ENCODE results near the gene THRB. TPM values are rescaled to one million over a fixed set of nuclear protein-coding genes. Genes with fewer than 3 reads are reported as not detected.

The THRB gene
- total RNA-seq, 2 donors from 2014 or later = 6.7 to 6.9 TPM

GRCh38 chr3:24145481-24145880 lies 349.2 kb downstream of the THRB start:
- Histone ChIP-seq H3K27ac (no peak overlapping the region), H3K27me3 (no peaks in the 10 kb centered on the region), H3K9me3 (no peaks in the 10 kb centered on the region), H3K4me1 (peaks cover 8% of the 10 kb centered on the region), H3K36me3 (replicated peaks in 1 of 2; ENCODE audit: insufficient read depth in 1 of 2, low read depth in 2 of 2) (no peaks in the 10 kb centered on the region), H3K4me3 (no peak overlapping the region)
- intact Hi-C loops (cut with DNase I) = no loop called here
- no peak for DNase-seq
- TF ChIP-seq CTCF (IDR thresholded peaks at IDR 0.05) (no peak), POLR2A (IDR thresholded peaks at IDR 0.05) (no peak)
- ATAC-seq = no peak

- TF ChIP-seq POLR2A (IDR thresholded peaks at IDR 0.05) (no peak), CTCF (IDR thresholded peaks at IDR 0.05) (no peak)
- no peak overlapping the region for H3K27ac ChIP-seq
- H3K27me3 ChIP-seq = no peaks in the 10 kb centered on the region
- no peaks in the 10 kb centered on the region for H3K36me3 ChIP-seq (replicated peaks in 1 of 2; ENCODE audit: insufficient read depth in 1 of 2, low read depth in 2 of 2)
- H3K9me3 ChIP-seq = no peaks in the 10 kb centered on the region
- intact Hi-C loops (cut with DNase I) = no loop called here
- no peak for ATAC-seq
- DNase-seq = no peak
- peaks cover 18% of the 10 kb centered on the region for H3K4me1 ChIP-seq
- WGBS, 2 donors = 87 to 97% methylated on average over 1 of the region's 1 CpG
- no peak overlapping the region for H3K4me3 ChIP-seq
Measured at GRCh38 chr3:24142127-24142526, 352.5 kb downstream of the THRB start.

DNA sequence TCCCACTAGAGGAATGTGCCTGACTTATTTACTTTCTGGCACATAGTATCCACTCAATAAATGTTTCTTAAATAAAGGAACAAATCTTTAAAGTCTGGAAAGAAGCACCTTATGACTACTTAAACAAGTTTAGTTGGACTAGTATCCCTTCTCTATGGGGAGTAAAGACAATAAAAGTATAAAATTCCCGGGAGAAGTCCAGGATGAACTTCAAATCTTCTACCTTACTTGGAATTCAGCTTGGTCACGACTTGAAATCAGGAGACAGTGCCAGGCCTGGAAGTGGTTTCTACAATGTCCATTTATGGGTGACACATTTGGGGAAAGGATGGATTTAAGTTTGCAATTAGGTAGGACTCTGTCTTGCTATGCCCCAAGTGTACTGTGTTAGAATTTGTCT lies 353.1 kb downstream of the THRB start:
- no peaks in the 10 kb centered on the region for H3K36me3 ChIP-seq (replicated peaks in 1 of 2; ENCODE audit: insufficient read depth in 1 of 2, low read depth in 2 of 2)
- no peak overlapping the region for H3K4me3 ChIP-seq
- TF ChIP-seq POLR2A (IDR thresholded peaks at IDR 0.05) (no peak), CTCF (IDR thresholded peaks at IDR 0.05) (no peak)
- intact Hi-C loops (cut with DNase I) = no loop called here
- no peak overlapping the region for H3K27ac ChIP-seq
- DNase-seq (no peak), ATAC-seq (no peak)
- H3K4me1 ChIP-seq = peaks cover 18% of the 10 kb centered on the region
- no peaks in the 10 kb centered on the region for H3K9me3 ChIP-seq
- H3K27me3 ChIP-seq = no peaks in the 10 kb centered on the region
- WGBS, 2 donors = 66 to 94% methylated on average over 2 of the region's 2 CpGs

DNA sequence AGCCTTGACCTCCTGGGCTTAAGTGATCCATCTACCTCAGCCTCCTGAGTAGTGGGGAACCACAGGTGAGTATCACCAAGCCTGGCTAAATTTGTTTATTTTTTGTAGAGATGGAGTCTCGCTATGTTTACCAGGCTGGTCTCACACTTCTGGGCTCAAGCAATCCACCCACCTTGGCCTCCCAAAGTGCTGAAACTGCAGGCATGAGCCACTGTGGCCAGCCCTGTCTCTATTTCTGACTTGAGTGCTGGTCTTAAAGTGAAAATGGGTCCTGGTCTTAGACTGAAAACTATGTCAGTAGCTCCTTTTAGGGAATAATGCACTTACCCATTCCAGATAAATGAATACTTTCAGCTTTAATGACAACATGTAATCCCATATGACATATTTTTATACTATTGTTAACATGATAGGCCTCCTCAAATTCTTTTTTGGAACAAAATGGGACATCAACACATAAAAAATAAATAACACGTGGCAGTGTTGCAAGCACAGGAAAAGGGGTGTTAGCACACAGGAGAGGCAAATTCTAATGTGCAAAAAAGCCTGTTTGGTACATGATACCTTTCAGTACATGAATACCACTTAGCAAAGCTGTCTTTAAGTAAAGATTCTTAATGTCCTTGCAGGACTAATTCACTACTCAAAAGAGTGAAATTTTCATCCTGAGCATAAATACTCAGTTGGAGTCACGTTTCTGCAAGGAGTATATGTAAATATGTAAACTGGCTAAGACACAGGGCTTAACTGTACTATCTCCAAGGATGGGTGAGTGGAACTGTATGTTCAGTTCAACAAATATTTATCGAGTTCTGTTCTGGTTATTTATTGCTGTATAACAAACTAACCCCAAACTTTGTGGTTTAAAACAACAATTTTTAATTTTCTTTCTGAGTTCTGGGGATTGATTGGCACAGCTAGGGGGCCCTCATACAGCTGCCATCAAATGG lies 354.9 kb downstream of the THRB start:
- no peaks in the 10 kb centered on the region for H3K36me3 ChIP-seq (replicated peaks in 1 of 2; ENCODE audit: insufficient read depth in 1 of 2, low read depth in 2 of 2)
- H3K4me1 ChIP-seq = peaks cover 9% of the 10 kb centered on the region
- intact Hi-C loops (cut with DNase I) = no loop called here
- 66 to 73% methylated on average over 4 of the region's 4 CpGs for WGBS, 2 donors
- no peak for TF ChIP-seq POLR2A (IDR thresholded peaks at IDR 0.05)
- TF ChIP-seq CTCF (IDR thresholded peaks at IDR 0.05) = no peak
- no peaks in the 10 kb centered on the region for H3K27me3 ChIP-seq
- H3K27ac ChIP-seq = no peak overlapping the region
- ATAC-seq (no peak), DNase-seq (no peak)
- H3K4me3 ChIP-seq = no peak overlapping the region
- no peaks in the 10 kb centered on the region for H3K9me3 ChIP-seq

- TF ChIP-seq POLR2A (IDR thresholded peaks at IDR 0.05) (no peak), CTCF (IDR thresholded peaks at IDR 0.05) (no peak)
- no peaks in the 10 kb centered on the region for H3K36me3 ChIP-seq (replicated peaks in 1 of 2; ENCODE audit: insufficient read depth in 1 of 2, low read depth in 2 of 2)
- no peak overlapping the region for H3K27ac ChIP-seq
- intact Hi-C loops (cut with DNase I) = no loop called here
- ATAC-seq = no peak
- H3K4me3 ChIP-seq = no peak overlapping the region
- H3K4me1 ChIP-seq = peaks cover 9% of the 10 kb centered on the region
- WGBS, 2 donors = 95 to 97% methylated on average over 1 of the region's 1 CpG
- no peaks in the 10 kb centered on the region for H3K27me3 ChIP-seq
- H3K9me3 ChIP-seq = no peaks in the 10 kb centered on the region
- DNase-seq = no peak
Measured at GRCh38 chr3:24138876-24139256, 355.8 kb downstream of the THRB start.
